CD4-positive, alpha-beta T cell treated with Interleukin-4 for 4 hours (primary cell): ENCODE results near the gene SCAF1.

Source experiments
- DNase-seq: peaks from one replicate; pipeline ENCODE4 v3.0.0-alpha.2; 2020

Gene SCAF1

DNA sequence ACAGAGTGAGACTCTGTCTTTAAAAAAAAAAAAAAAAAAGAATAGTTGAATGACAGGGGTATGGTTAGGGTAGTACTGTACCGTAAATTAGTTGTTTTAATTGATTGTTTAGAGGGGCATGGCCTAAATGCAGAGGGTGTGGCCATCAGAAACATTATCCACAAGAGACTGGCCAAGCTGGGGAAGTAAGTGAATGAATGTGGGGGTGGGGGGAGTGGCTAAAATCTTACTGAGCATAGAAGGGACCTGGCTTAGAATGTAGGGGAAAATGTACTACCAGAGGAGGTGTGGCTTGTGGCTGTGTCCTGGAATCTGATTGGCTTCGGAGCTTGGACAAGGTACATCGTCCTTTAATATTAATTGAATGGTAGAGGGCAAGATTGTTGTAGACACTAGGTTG, 27.5 kb downstream of the SCAF1 start:
- DNase-seq = no peak

DNA sequence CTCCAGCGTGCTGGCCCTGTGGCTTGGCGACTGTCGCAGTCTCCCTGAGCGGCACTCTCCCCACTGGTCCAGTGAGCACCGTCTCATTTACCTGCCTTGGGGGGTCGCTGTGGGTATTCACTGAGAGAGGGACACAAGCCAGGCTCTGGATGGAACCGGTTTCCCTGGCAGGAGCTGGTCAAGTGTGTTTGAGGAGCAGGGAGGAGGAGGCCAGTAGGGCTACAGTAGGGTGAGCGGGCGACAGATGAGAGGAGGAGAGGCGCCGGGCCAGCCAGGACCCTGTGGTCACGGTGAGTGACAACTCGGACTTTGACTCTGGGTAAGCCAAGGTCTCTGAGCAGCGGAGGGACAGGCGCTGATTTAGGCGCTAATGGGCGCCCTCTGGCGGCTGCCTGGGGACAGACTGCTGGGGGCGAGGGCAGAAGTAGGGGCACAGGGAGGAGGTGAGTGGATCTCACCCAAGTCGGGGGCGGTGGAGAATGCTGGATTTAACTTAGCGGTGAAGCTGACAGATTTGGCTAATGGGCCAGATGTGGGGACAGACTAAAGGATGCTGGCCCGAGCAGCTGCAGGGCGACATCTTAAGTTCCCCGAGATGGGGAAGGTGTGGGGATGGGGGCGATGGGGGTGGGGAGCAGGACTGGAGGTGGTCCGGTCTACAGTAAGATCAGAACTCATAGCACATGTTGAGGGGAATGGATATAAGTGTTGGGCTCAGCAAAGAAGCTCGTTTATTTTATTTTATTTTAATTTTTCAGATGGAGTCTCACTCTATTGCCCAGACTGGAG, 30.3 kb downstream of the SCAF1 start:
- DNase-seq = peak; percentile 67

DNA sequence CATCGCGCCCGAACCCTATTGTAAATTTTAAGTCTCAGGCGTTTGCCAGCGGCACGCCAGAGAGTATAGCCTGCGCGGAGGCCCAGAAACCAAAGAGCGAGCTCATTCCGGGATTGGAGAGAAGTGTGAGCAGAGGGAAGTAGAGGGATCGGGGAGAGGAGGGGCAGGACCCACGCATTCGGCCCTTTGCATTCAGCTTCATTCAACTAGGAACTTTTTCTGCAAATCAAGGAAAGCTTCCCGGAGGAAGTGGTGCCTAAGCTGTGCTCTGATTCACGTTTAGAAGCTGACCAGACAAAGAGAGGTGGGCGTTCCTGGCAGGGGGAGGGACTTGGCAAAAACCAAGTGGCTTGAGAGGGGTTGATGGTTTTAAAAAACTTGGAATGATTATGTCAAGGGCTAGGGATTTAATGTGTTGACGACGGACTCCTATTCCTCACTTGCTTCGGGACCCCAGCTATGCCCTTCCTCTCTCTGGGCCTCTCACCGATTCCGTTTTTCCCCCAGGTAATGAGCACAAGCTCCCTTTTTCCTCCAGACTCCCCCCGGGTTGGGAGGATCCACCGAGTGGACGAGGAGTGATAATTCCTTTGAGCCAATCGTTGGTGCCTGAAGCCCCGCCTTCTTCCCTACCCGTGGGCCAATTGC, 34.3 kb downstream of the SCAF1 start:
- no peak for DNase-seq

DNA sequence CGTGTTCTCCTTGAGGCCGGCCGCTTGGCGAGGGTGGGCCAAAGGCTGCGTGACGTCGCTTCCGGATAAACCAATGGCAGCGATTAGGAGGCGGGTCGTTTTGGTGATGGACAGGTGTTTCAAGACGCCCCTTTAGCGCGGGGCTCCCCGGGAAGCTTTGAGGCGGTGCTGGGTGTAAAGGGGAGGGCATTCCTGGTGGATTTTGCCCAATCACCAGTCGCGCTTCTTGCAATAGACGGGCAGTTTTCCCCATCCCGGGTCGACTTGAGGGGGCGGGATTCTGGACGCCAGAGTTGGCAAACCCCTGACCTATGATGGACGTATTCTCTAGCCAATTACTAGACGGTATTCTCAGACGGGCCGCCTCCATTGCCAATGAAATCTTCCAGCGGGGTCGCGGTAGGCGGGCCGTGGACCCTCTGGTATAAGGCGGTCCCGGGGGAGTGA, 34.8 kb downstream of the SCAF1 start:
- DNase-seq = peak; percentile 100

DNA sequence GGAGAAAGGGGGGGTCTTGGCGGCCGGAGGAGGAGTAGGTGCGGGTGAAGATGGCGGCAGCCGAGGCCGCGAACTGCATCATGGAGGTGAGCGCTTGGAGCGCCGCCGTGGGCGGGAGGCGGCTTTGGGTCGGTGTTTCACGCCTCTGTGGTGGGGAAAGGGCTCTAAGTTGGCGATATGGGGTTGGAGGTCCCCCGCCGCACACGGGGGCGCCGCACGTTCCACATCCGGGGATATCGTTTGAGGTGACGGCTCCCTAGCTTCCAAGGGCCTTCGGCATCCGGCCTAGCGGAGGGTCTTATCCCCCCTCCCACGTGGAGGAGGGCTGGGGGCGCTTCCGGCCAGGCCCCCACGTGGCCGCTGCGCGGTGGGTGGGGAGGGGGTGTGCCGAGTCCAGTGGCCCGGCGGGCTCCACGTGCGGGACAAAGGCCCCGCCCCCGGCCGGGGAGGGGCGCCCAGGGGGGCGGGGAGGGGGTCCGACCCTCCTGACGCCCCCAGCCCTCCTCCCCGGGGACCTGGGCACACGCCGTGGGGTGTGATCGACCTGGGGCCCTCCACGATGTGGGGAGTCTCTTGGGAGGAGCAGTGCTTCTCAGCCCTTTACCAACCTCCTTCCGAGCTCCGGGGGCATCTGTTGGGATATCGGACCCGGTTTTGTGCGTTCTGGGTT, 35.4 kb downstream of the SCAF1 start, which contains the start of gene PRMT1:
Gene PRMT1, plus strand, starts transcription at position 41 of the 670 bp plus-strand sequence. Its CDS starts 10 bp downstream, at position 51.
- DNase-seq = no peak

DNA sequence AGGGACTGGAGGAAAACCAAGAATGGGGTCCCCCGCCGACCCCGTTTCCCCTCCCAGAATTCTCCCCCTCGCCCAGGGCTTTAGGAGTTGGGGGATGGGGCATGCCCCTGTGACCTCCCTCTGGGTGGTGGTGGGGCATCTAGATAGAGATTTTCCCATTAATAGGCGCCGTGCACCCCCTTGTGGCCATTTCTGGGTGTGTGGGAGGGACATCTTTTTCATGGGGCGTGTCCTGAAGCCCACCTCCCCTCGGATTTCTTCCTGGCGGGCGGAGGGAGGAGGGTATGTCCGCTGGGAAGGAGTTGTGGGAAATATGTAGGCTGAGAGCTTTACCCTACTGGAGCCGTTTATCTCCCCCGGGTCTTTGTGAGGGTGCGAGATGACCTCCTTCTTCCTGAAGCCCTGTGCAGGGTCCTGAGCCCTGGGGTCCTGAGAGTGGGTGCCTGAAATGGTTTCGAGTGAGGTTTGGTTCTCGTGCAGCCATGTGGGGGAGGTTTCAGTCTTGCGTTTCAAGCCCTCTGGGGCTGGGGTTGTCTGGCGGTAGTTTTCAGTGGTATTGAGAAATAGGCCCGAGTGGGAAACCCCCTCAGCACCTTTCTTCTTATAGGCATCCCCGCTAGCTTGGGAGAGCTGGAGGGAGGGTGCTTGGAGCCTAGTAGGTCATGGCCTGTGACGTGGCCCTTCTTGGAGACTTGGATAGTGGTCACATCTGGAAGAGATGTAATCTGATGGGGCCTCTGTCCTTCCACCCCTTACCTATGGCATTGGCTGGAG, 36.1 kb downstream of the SCAF1 start:
- DNase-seq = peak; percentile 79

DNA sequence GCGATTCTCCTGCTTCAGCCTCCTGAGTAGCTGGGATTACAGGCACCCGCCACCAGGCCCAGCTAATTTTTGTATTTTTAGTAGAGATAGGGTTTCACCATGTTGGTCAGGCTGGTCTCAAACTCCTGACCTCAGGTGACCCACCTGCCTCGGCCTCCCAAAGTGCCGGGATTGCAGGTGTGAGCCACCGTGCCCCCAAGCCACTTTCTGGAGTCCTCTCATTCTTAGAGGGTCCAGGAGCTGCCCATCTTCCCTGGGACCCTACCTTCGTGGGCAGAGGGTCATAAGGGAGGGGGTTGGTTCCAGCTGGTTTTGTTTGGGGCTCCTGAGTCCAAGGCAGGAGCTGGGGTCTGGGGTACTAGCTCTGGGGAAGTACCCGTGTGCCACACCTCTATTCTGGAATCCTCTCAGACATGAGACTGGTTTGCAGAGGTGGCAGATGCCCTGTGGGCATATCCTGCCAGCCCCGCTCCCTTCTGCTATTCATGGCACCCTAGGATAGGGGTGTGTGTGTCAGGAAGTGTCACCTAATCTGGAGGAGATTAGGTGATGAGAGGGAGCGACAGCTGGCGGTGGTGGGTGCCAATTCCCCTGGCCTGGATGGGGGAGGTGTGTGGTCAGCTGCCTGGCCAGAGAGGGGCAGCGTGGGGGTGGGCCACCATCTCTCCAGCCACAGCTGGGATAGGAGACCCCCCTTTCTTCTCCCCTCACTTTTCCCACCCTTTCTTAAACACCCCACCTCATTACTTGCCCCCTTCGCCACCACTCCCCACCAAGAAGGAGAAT, 37.2 kb downstream of the SCAF1 start:
- DNase-seq = no peak

DNA sequence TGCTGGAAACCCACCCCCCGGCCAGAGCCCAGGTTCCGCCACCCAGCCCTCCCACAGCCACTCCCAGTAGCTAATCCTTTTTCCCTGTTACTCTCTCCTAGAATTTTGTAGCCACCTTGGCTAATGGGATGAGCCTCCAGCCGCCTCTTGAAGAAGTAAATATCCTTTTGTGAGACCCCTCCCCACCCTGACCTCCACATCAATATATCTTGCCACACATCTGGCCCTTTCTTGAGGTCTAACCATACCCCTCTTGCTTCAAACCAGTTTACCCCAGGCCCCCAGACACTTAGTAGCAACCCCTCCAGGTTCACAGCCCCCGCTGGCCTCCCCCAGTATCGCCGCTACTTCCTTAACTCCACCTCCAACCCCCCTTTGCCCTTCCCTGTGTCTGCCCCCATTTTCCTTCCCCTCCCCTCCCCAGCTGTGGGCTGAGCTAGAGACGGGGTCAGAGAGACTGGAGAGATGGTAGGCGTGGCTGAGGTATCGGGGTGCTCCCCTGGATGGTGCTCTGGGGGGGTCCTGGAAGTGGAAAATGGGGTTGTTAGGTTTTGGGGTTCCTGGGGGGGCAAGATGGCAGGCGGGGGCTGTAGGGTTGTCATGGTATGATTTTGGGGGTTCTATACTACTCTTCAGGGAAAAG, 37.9 kb downstream of the SCAF1 start:
- no peak for DNase-seq

DNA sequence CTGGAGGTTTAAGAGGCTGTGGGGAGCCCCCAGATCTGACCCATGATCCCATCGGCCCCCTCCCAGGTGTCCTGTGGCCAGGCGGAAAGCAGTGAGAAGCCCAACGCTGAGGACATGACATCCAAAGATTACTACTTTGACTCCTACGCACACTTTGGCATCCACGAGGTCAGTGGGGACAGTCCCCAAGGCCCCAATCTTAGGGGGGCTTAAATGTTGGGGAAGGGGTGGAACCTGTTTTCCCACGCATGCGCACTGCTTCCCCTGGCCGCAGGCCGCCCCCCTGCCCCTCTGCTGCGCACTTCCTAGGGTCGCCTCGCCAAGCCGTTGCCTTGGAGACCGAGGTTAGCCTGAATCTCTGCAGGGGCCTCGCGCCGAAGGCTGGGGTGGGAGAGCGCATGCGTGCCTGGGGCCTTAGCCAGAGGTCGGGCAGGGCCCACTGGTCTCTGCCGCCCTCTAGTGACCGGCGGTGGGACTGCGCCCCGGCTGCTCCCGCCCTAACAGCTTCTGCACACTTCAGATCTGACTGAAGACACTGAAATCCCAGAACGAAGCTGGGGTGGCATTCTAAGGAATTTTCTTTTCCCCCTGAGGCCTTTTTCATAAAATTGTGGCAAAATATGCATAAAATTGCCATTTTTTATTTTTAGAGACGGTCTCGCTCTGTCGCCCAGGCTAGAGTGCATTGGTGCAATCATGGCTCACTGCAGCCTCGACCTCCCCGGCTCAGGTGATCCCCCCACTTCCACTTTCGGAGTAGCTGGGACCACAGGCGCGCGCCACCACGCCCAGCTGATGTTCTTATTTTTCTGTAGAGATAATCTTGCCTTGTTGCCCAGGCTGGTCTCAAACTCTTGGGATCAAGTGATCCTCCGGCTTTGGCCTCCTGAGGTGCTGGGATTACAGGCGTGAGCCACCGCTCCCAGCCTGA, 38.7 kb downstream of the SCAF1 start:
- peak; percentile 85 for DNase-seq

DNA sequence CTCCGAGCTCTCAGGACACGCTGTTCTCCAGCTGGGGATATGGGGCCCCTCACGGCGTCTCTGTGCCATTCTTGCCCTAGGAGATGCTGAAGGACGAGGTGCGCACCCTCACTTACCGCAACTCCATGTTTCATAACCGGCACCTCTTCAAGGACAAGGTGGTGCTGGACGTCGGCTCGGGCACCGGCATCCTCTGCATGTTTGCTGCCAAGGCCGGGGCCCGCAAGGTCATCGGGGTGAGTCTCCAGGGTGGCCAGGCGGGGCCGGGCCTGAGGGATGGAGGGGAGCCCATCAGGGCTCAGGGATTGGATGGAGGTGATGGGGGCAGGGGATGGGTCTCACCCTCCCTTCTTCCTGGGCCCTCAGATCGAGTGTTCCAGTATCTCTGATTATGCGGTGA, 39.8 kb downstream of the SCAF1 start:
- DNase-seq = no peak

DNA sequence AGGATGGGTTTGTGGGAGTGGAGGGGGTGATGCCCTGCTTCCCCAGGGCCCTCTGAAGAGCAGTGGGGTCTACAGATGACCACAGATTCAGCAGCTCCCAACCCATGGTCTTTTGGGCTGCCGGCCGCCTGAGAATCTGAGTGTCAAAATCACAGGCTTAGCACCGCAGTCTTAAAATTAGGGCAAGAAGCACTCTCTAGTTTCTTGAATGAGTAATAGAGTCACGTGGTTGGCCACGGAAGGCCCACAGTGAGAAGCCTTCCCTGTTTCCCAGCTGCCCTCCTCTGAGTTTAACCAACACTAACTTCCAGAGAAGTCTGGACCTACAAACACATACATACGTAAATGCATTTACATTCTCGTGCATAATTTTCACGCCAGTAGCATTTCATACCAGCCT, 40.3 kb downstream of the SCAF1 start:
- DNase-seq = no peak

DNA sequence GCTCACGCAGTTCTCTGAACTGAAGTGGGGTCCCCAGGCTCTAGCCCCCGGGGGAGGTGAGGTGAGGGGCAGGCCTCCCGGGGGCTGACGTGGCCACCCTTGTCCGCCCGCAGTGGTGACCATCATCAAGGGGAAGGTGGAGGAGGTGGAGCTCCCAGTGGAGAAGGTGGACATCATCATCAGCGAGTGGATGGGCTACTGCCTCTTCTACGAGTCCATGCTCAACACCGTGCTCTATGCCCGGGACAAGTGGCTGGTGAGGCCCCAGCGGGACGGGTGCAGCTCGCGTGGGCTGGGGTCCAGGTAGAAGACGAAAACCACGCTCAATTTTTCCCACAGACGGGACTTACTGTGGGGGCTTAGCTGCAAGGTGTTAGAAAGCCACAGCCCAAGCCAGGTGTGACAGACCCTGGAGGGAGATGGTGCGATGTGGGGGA, 41.8 kb downstream of the SCAF1 start:
- no peak for DNase-seq

DNA sequence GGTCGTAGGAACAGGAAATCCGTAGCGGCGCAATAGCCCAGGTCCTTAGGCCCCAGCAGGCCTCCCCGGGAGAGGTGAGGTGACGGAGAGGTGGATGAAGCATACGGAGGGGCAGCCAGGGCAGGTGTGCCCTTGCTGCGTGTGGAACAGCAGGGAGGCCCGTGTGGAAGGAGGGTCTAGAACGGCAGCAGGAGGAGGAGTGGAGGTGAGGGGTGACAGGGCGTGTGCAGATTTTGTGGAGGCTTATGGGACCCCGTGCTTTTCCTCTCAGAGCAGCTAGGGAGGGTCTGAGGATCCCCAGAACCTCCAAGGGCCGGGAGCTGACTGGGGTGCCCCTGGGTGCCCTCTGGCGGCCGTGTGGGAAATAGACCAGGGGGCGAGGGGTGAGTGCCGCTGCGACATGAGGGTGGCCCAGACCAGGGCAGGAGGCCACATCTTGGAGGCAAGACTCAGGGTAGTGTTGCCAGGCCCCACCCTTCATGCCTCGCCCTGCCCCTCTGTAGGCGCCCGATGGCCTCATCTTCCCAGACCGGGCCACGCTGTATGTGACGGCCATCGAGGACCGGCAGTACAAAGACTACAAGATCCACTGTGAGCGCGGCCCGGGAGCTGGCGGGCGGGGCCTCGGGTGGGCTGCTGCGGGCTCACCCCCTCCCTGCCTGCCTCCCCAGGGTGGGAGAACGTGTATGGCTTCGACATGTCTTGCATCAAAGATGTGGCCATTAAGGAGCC, 42.4 kb downstream of the SCAF1 start:
- no peak for DNase-seq

DNA sequence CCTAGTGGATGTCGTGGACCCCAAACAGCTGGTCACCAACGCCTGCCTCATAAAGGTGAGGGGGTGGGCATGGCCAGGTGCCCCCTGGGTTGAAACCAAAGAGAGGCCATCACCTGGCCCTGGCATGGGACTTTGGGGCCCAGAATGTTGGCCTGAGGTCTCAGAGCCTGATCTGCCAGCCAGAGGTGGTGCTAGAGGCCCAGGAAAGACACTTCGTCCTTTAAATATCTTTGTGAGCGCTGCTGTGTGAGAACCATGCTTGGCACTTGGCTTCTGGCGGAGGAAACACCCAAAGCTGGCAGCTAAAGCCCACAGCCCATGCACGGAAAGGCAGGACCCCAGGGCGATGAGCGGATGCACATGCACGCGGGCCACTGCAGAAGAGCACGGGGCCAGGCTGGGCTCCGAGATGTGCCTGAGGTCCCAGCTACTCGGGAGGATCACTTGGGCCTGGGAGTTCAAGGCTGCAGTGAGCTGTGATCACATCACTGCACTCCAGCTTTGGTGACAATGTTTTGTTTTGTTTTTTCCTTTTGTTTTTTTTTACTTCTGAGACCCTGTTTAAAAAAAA, 43.1 kb downstream of the SCAF1 start:
- DNase-seq = no peak

DNA sequence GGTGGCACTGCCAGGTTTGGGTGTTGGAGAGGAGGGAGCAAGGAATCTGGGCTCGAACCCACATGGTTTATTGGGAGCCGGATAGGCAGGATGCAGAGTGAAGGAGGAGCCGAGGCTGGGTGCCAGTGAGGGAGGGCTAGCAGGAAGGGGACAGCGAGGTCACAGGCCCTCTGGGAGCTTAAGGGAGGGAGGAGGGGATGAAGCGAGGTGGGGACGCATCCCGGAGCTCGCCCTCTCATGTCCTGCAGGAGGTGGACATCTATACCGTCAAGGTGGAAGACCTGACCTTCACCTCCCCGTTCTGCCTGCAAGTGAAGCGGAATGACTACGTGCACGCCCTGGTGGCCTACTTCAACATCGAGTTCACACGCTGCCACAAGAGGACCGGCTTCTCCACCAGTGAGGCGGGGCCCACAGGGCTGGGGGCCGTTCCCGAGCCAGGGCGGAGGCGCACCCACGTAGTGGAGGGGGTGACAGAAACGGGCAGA, 43.9 kb downstream of the SCAF1 start:
- no peak for DNase-seq

DNA sequence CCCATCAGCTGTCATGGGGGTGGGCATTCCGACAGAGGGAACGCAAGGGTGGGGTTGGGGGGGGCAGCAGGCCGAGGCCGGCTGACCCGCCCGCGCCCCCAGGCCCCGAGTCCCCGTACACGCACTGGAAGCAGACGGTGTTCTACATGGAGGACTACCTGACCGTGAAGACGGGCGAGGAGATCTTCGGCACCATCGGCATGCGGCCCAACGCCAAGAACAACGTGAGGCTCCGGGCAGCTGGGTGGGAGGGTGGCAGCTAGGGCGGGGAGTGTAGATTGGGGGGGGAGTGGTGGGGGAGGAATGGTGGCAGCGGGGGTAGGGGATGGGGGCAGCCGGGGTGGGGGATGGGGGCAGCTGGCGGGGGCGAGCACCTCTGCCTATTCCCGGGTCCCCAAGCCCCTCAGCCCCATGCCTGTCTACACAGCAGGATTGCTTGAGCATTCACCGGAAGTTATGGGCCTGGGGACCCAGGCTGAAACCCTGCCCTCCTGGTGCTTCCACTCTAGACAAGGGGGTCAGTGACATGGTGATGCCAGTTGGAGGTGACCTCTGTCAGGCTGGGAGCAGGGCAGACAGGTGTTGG, 44.6 kb downstream of the SCAF1 start:
- DNase-seq = no peak

DNA sequence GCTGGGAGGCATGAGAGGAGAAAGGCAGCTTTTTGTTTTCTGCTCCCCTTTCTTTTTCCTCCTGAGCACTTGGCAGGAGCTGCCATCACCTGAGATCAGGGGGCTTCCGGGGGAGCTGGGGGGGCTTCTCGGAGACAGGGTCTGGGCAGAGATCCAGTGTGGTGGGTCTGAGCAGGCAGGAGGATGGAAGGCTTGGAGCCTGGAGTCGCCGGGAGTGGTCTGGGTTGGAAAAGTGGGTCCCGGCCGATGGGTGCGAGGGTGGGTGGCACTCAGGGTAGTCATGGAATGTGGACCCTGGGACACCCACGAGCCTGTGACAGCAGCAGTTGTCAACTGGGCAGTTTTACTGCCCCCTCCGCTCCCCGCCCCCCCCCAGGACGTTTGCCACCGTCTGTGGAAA, 45.1 kb downstream of the SCAF1 start:
- DNase-seq = no peak

DNA sequence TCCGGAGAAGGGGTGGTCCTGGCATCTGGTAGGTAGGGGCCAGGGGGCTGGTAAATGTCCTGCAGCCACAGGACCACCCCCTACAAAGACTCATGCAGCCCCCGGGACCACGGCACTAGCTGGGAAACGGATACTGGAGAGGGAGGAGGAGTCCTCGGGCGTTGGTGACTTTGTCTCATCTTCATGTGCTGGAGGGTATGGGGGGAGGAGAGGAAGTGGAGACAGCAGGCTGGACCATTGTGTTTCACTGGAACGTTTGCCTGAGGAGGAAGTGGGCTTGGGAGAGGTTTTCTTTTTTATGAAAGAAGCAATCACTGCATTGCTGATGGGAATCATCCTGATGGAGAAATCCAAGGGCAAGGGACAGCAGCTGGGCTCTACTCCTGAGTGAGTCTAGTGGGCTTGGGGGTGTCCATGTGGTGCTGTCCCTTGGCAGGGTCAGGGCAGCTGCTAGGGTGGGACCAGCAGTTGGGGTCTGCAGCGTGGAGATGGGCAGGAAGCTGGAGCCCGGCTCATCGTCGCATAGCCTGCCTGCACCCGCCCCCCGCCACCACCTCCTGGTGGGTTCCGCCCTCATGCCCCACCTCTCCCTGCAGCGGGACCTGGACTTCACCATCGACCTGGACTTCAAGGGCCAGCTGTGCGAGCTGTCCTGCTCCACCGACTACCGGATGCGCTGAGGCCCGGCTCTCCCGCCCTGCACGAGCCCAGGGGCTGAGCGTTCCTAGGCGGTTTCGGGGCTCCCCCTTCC, 45.7 kb downstream of the SCAF1 start:
- no peak for DNase-seq
